Right renal cortex interstitium (tissue), 3 donors: ENCODE measurements around the gene CDC45. TPM values are rescaled to one million over a fixed set of nuclear protein-coding genes. Genes with fewer than 3 reads are reported as not detected.

Experiments
- DNase-seq, 3 donors: peaks; one replicate each; pipeline ENCODE4 v3.0.0-alpha.2; 2013; ENCODE audit warnings: low read depth in 3 of 3, low spot score in 2 of 3
- polyA plus RNA-seq, 3 donors: library from polyadenylated mRNA; unstranded; fragments of 120-200 nt; gene quantifications; one replicate each; pipeline ENCODE4 v1.2.1, GENCODE V29; 2013; ENCODE audit not compliant: insufficient read length in 3 of 3

The CDC45 gene
- polyA plus RNA-seq, 3 donors: 17.0 to 18.7 (median 18.1) TPM

DNA sequence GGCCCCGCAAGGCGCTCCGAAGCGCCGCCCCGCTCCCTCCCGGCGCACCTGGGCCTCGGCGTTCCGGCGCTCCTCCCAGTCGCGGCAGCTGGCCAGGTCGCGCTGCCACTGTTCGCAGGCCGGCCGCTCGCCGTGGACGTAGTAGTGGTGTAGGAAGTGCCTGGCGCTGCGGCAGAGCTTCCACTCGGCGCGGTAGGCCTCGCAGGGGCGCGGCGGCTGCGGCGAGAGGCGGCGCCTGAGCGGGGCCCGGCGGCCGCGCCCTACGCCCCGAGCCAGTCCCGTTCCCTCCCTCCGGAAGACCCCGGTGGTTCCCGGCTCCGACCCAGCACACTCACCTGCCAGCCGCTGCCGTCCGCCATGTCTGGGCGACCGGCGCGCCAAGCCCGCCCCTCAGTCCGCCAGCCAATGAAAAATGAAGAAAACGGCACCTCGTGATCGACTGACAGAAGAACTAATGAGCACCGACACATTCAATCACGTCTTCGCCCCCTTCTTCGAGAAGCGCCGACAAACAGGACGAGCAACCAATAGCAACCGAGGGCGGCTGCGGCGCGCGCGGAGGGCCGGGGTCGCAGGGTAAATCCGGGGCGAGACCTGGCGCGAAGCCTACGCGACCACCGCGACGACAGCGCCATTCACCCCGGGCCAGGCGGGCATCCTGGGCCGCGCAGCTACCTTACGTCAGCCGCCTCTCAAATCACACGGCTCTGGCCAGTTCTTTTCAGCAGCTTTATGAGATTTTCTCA is 32.2 kb upstream of the CDC45 start, which contains the start of gene C22orf39:
Gene C22orf39 (minus strand): TSS at position 382 of the 746 bp plus-strand sequence. CDS start 23 bp downstream, at position 359.
- DNase-seq: peak; percentile 78 to 86 (median 83)

GRCh38 chr22:19448076-19448607 is 31.6 kb upstream of the CDC45 start:
- peak in 2 of 3 donors; percentile 35 to 45 for DNase-seq

DNA sequence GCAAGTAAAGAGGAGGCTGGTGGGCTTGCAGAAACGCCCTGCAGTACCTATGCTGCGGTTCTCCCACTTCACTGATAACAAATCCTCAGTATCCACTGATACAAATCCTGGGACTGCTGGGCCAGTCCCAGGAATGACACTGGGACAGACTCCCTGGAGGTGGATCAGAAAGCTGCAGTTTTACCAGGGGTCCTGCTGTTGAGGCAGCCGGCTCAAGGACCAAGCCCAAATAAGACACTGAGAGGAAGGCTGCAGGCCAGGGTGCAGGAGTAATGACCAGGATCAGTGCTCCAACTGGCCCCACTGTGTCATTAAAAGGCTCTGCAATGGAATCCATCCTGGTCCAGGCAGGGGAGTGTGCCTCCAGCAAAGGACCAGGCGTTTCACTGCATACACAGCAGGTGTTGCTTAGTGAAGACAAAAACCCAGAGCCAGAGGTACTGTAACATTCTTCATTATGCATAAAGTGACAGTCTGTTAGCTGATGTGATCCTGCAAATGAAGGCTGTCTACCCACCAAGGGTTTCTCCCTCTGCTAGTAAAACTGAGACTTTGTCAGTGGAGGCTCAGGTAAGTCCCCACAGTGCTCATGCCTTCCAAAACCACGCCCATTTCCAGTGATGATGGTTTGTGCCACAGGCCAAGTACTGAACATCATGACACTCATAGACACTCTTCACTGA is 30.8 kb upstream of the CDC45 start:
- no peak for DNase-seq

DNA sequence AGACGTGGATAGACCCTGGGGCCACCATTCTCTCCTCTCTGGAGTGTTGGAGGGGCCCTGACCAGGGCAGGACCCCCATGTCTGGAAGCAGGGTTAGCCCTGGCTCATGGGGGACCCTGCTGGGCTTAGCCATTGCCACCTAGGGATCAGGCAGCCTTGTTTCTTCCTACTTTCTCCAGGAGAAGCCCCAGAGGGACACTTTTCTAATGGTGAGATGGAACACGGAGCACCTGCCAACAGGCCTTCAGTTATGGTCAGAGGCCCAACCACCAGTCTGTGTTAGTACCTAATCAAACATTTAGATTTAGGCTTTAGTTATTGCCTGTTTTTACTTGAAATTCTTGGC is 30.3 kb upstream of the CDC45 start:
- DNase-seq: no peak

DNA sequence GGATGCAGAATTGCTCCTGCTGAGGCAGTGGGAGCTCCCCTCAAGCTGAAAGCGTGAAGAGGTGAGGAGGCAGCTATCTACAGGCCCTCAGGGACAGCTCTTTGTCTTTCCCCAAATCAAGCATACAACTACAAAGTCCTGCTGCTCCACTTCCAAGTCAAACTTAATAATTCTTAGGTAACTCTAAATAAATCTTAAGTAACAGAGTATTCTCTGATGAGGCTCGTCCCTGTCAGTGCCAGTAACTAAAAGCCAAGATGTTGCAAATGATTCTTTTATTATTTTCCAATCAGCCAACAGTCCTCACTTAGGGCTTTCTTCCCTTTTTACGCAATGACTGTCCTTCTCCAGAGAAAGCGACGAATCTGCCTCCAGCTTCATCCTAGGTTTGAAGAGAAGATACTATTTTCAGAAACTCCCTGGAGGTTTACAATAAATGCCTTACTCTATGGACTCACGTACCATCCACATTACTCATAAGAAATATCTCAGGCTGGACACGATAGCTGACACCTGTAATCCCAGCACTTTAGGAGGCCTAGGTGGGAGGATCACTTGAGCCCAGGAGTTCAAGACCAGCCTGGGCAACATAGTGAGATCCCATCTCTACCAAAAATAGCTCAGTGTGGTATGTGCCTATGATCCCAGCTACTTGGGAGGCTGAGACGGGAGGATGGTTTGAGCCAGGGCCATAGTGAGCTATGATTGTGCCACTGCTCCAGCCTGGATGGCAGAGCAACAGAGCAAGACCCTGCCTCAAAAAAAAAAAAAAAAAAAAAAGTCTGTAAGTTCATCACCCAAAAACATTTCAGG is 29.2 kb upstream of the CDC45 start:
- no peak for DNase-seq

- DNase-seq: no peak
Observed at GRCh38 chr22:19451570-19451969, 28.1 kb upstream of the CDC45 start.

- no peak for DNase-seq
Observed at GRCh38 chr22:19453718-19454117, 26.0 kb upstream of the CDC45 start.

DNA sequence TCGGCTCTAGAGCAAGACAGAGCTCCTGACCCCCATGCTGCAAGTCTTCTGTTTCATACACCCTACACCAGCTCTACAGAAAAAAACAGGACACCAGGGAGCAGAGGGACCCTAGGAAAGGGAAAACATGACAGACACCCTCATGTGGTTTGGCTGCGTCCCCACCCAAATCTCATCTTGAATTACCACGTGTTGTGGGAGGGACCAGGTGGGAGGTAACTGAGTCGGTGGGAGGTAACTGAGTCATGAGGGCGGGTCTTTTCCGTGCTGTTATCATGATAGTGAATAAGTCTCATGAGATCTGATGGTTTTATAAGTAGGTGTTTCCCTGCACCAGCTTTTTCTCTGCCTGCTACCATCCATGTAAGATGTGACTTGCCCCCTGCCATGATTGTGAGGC is 25.6 kb upstream of the CDC45 start:
- no peak for DNase-seq

DNA sequence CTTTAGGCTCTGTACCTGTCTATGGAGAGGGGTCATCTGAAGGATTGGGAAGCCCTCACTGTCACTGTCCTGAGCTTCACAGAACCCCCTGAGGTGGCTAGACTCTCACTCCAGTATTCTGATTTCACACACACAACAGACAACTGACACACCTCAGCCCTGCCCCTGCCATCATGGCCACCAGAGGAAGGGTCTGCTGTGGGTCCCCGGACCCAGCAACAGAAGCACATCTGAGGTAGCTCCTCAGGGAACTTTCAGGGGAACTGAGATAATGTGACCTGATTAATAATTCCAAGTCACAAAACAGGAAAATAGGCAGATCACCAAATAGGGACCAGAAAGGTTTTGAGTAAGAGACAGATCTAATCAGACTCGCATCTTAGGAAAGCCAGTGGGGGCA is 24.7 kb upstream of the CDC45 start:
- no peak for DNase-seq

DNA sequence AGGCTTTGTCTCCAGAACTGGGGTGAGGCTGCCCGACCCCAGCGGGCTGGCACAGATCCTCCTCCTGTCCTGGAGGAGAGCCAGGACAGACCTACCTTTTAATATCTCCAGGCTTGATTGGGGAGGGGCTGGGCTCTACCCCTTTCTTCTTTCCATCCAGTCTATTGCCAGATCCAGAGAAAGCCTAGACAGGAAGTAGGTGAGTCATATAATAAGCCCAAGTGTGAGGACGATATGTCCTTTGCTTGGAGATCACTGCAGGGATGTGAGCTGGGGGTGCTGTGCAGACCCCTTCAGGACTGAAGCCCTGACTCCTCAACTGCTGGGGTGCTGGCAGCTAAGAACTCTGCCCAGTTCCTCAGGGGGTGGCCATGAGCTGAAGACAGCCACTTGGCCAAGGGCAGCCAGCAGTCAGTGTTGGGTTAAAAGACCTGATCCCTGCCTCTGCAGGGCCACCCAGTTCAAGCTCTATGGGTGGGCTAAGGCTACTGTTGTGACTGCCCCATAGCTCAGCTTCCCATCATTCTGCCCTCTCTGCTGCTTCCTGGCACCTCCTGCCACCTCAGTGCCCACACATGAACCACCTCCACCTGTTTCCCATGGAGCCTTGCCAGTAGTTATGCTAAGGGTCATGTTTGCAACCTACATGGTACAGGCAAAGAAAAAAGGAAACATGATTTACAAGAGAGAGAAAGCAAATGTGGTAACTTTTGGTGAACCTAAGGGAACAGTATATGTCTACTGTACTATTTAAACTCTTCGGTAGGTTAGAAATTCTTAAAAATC is 23.9 kb upstream of the CDC45 start:
- no peak for DNase-seq

DNA sequence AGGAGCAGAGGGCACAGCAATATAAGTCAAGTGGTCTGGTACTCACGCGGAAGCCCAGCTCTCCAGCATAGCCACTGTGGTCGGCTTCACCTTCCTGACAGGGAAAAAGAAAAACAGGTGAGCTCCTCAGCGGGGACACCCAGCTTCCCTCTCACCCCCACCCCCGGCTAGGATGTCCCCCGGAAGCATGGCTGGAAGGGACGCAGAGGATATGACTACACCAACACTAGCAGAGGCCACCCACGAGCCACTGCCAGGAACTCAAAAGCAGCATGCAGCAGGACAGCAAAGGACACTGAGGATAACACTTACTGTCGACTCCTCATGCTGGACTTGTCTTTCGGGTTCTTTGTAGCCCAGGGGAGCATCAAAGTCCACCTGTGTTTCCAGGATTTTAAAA is 23.2 kb upstream of the CDC45 start:
- no peak for DNase-seq

GRCh38 chr22:19457828-19458428 is 21.8 kb upstream of the CDC45 start:
- no peak for DNase-seq

DNA sequence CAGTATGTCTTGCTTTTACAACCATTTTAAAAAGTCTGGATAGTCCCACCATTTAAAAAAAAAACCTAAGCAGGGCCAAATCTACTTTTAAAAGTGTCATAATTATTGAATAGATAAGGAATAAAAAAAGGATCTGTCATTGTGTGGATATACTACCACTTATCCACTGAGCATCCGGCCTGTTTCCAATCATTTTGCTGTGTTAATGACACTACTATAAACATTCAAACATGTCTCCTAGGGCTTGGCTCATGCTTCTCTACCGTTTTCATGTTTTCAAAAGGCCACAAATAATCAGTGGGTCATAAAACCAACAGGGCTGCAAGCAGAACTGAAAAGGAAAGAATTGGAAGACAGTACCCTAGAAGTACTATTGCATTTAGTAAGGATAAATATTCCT is 19.7 kb upstream of the CDC45 start:
- no peak for DNase-seq

- DNase-seq: no peak
Observed at GRCh38 chr22:19461506-19461905, 18.2 kb upstream of the CDC45 start.

DNA sequence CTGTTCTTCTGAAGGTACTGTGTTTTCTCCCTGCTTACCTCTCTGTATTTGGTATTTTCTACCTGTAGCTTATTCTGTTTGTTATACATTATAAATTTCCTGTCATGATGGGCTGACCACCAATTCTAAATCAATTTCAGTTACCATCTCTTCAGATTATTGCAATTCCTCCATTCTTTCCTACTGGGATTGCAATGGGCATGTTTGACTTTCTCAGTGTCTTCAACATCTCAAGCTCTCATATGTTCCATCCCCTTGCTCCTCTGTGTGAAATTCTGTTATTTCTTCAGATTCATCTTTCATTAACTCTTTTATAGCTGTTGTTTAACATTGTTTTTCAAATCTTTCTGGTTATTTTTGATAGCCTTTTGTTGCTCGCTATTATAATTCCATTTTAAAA is 16.7 kb upstream of the CDC45 start:
- DNase-seq: no peak

- DNase-seq: no peak
Observed at GRCh38 chr22:19463491-19464469, 15.9 kb upstream of the CDC45 start.

- DNase-seq: no peak
Observed at GRCh38 chr22:19464546-19464945, 15.2 kb upstream of the CDC45 start.

- DNase-seq: no peak
Observed at GRCh38 chr22:19464975-19465374, 14.7 kb upstream of the CDC45 start.
